Fibroblast of pulmonary artery (primary cell): ENCODE results near the gene CARD6.
A peak's percentile ranks its signal among the peaks of the same experiment; 100 is the strongest.
"Not testable (repeated sequence)": the region's sequence is repeated elsewhere in the genome, so short reads cannot be mapped to it uniquely, and the experiment has no call there.

Source experiments
- DNase-seq: peaks from one replicate; pipeline ENCODE4 v3.0.0-alpha.2; 2010; ENCODE audit warnings: low read depth
- H3K4me3 ChIP-seq: replicated peaks from 2 replicates; pipeline ENCODE4 v1.5.1; 2011; ENCODE audit warnings: low read depth, mild to moderate bottlenecking, control low read depth, low read length, moderate library complexity
- CTCF ChIP-seq: IDR thresholded peaks from 2 replicates; pipeline ENCODE4 v1.5.1; 2011; ENCODE audit warnings: mild to moderate bottlenecking, control low read depth, low read length, inconsistent platforms; ENCODE audit errors: missing control alignments

CARD6 gene

GRCh38 chr5:40866844-40867243 is 25.7 kb downstream of the CARD6 start:
- no peak for TF ChIP-seq CTCF
- no peak overlapping the region for H3K4me3 ChIP-seq
- DNase-seq, result no peak

DNA sequence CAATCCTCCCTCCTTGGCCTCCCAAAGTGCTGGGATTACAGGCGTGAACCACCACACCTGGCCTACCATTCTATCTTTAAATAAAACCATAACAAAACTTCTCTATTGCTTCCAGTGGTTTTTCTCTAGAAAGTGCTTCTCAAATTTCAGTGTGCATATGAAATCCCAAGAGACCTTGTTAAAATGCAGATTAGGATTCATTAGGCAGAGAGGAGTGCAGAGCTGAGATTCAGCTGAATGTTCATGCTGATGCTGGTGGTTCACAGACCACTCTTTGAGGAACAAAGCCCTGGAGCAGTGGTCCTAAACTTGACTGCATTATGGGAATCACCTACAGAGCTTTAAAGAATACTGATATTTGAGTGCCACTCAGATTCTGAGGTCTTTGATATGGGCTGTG is 28.2 kb downstream of the CARD6 start:
- H3K4me3 ChIP-seq, result no peak overlapping the region
- TF ChIP-seq CTCF, result no peak
- no peak for DNase-seq

- peak; percentile 7 for DNase-seq
- TF ChIP-seq CTCF, result no peak
- no peak overlapping the region for H3K4me3 ChIP-seq
These were observed 30.0 kb downstream of the CARD6 start for GRCh38 chr5:40871177-40871576.

DNA sequence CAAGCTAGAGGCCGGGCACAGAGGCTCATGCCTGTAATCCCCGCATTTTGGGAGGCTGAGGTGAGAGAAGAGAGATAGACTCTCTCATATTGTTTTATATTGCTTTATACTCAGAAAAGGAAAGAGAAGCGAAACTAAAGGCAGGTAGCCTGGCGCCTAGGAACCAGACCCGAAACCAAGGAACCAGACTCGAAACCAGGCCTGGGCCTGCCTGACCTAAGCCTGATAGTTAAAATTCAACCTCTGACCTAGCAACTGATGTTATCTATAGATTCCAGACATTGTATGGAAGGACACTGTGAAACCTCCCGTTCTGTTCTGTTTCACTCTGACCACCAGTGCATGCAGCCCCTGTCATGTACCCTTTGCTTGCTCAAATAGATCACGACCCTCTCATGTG is 31.1 kb downstream of the CARD6 start:
- H3K4me3 ChIP-seq, DNase-seq: not testable (repeated sequence)

DNA sequence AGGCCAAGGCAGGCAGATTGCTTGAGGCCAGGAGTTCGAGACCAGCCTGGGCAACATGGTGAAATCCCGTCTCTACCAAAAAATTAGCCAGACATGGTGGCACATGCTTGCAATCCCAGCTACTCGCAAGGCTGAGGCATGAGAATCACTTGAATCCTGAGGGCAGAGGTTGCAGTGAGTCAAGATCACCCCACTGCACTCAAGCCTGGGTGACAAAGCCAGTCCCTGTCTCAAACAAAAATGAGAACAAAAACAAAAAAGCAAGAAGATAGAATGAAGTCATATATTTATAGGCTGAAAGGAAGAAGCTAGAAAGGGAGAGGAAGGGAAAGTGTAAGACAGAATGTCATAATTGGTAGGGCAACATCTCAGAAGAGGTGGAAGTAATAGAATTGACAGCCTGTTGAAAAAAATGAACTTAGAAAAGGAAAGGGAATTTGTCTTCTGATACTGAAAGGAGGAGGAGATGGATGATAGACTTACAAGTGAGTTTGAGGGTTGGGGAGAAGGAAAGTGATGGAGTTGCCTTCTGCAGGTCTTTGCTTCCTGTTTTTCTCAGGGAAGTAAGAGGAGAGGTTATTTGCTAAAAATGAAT is 32.2 kb downstream of the CARD6 start:
- TF ChIP-seq CTCF, result no peak
- no peak for DNase-seq

DNA sequence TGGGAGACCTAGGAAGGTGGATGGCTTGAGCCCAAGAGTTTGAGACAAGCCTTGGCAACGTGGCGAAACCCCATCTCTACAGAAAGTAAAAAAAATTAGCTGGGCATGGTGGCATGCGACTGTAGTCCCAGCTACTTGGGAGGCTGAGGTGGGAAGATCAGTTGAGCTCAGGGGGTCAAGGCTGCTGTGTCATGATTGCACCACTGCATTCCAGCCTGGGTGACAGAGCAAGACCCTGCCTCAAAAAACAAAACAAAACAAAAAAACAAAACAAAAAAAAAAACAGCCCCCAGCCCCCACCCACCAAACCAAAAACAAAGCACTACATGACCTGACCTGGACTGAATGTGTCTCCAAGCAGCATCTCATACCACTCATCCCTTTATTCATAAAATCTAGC is 34.8 kb downstream of the CARD6 start:
- no peak for DNase-seq
- TF ChIP-seq CTCF, result no peak
- H3K4me3 ChIP-seq, result no peak overlapping the region

More for the DNA sequence above, 32.2 kb downstream of the CARD6 start:
- no peak overlapping the region for H3K4me3 ChIP-seq

DNA sequence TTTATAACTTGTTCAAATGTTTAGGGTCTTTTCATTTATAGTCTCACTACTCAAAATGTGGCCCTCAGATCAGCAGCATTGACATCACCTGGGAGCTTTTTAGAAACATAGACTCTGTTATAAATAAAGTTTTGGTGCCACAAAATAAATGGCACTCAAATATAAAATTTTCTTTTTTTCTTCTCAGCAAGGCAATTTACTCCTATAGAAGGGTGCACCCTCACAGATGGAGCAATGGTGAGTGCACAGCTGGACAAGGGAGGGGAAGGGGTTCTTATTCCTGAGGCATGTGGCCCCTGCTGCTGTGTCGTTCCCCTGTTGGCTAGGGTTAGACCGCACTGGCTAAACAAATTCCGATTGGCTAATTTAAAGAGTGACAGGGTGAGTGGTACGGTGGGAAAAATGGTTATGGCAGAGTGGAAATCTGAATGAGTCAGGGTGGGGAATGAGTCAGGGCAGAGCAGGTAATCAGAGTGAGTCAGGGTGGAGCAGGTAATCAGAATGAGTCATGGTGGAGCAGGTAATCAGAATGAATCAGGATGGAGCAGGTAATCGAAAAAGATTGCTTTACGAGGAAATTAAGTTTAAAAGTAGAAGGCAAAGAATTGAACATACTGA is 36.3 kb downstream of the CARD6 start:
- no peak for DNase-seq
- no peak overlapping the region for H3K4me3 ChIP-seq
- no peak for TF ChIP-seq CTCF
